HepG2 (cell line): ENCODE measurements around the gene ATP2A2. TPM values are rescaled to one million over a fixed set of nuclear protein-coding genes. Genes with fewer than 3 reads are reported as not detected.
A peak's percentile ranks its signal among the peaks of the same experiment; 100 is the strongest.

Experiments
- CTCF ChIP-seq: sonication (generic); formaldehyde crosslinking; IDR thresholded peaks from 2 replicates; pipeline ENCODE4 v1.5.0; 2020; ENCODE audit warnings: mild to moderate bottlenecking, missing genetic modification reagents, moderate library complexity
- E2F5 ChIP-seq: sonication (generic); formaldehyde crosslinking; conservative IDR thresholded peaks from 2 replicates; pipeline ENCODE4 v1.4.0; 2020; ENCODE audit warnings: missing genetic modification reagents
- FOSL2 ChIP-seq: sonication (generic); formaldehyde crosslinking; IDR thresholded peaks from 2 replicates; pipeline ENCODE4 v1.4.0; 2020; ENCODE audit warnings: missing genetic modification reagents
- FOXK1 ChIP-seq: sonication (generic); formaldehyde crosslinking; IDR thresholded peaks from 2 replicates; pipeline ENCODE4 v1.4.0; 2020; ENCODE audit warnings: low read depth, missing genetic modification reagents, borderline replicate concordance
- MXI1 ChIP-seq: IDR thresholded peaks from 3 replicates; pipeline ENCODE4 v1.6.1; 2012; ENCODE audit warnings: low read depth, low read length, inconsistent platforms, borderline replicate concordance
- MZF1 ChIP-seq: sonication (generic); formaldehyde crosslinking; IDR thresholded peaks from 2 replicates; pipeline ENCODE4 v1.8.1; 2023; ENCODE audit warnings: mild to moderate bottlenecking, missing genetic modification reagents, borderline replicate concordance
- PHB2 ChIP-seq: fragments of 450-650 bp; IDR thresholded peaks from 2 replicates; pipeline ENCODE4 v1.6.1; 2018; ENCODE audit not compliant: partially characterized antibody
- POLR2A ChIP-seq, 2 experiments: IDR thresholded peaks; 2 replicates each; pipeline ENCODE4 v1.6.1; 2011; ENCODE audit warnings: low read depth in 2 of 2, low read length in 2 of 2, mild to moderate bottlenecking in 1 of 2, moderate library complexity in 1 of 2; ENCODE audit not compliant: insufficient read depth in 1 of 2
- SAP130 ChIP-seq: IDR thresholded peaks from 2 replicates; pipeline ENCODE4 v1.6.1; 2016; ENCODE audit warnings: low read depth
- TERF1 ChIP-seq: sonication (generic); formaldehyde crosslinking; IDR thresholded peaks from 2 replicates; pipeline ENCODE4 v1.8.0; 2022; ENCODE audit warnings: mild to moderate bottlenecking, missing genetic modification reagents, moderate library complexity
- TFAP4 ChIP-seq: sonication (generic); IDR thresholded peaks from 2 replicates; pipeline ENCODE4 v1.6.1; 2016; ENCODE audit warnings: low read depth, borderline replicate concordance
- TFDP1 ChIP-seq: IDR thresholded peaks from 2 replicates; pipeline ENCODE4 v1.6.1; 2016; ENCODE audit warnings: missing compliant biosample characterization, missing genetic modification reagents, borderline replicate concordance
- U2AF2 ChIP-seq: fragments of 200-400 bp; formaldehyde crosslinking; IDR thresholded peaks from 2 replicates; pipeline ENCODE4 v1.6.1; 2017; ENCODE audit warnings: low read depth, mild to moderate bottlenecking, low read length
- ZBTB43 ChIP-seq: sonication (generic); formaldehyde crosslinking; conservative IDR thresholded peaks from 2 replicates; pipeline ENCODE4 v1.4.0; 2020; ENCODE audit warnings: missing genetic modification reagents
- ZHX1 ChIP-seq: sonication (generic); formaldehyde crosslinking; IDR thresholded peaks from 2 replicates; pipeline ENCODE4 v1.8.1; 2022; ENCODE audit warnings: low read depth, mild to moderate bottlenecking, missing genetic modification reagents
- ZNF629 ChIP-seq: sonication (generic); formaldehyde crosslinking; conservative IDR thresholded peaks from 2 replicates; pipeline ENCODE4 v1.5.0; 2020; ENCODE audit warnings: missing genetic modification reagents
- ZNF670 ChIP-seq: sonication (generic); formaldehyde crosslinking; IDR thresholded peaks from 2 replicates; pipeline ENCODE4 v1.8.0; 2022; ENCODE audit warnings: mild to moderate bottlenecking, missing genetic modification reagents, borderline replicate concordance
- ZNF839 ChIP-seq: sonication (generic); formaldehyde crosslinking; IDR thresholded peaks from 2 replicates; pipeline ENCODE4 v1.4.0; 2020; ENCODE audit warnings: missing genetic modification reagents, mild to moderate bottlenecking, borderline replicate concordance
- polyA plus RNA-seq, 8 experiments: library from polyadenylated mRNA; depleted of rRNA in 3 of 8; stranded (reverse) in 7 of 8; unstranded in 1 of 8; fragments of >200 nt; fragmentation: Illumina TruSeq in 4 of 8; extraction: Trizol in 4 of 8; gene quantifications; 2 replicates each; pipeline versions ENCODE4 v1.2.1 to v1.2.3, GENCODE V29; 2011 to 2016; ENCODE audit warnings: low read depth in 4 of 8, missing spikeins in 1 of 8, mixed read lengths in 1 of 8; ENCODE audit not compliant: insufficient read depth in 1 of 8
- total RNA-seq, 5 experiments: library from RNA; depleted of rRNA; stranded (reverse); fragments of >200 nt; fragmentation: Illumina TruSeq; extraction: Trizol; gene quantifications; 2 replicates each; pipeline ENCODE4 v1.2.3, GENCODE V29; 2016; ENCODE audit warnings: low read depth in 1 of 5

ATP2A2 gene
- total and polyA plus RNA-seq, 2 of the 13 experiments (the other 11 are each of a cell fraction or from before 2014, with no cell fraction given): 35.4 to 85.5 TPM

GRCh38 chr12:110345176-110345661 is 64.2 kb downstream of the ATP2A2 start (continued):
- TF ChIP-seq ZHX1 (CRISPR knock-in tag): peak; percentile 52; the same call in 1 of the 2 replicates
- no peak for TF ChIP-seq ZNF629 (CRISPR knock-in tag)
- TF ChIP-seq POLR2A (IDR thresholded peaks at IDR 0.05; ENCODE audit: insufficient read depth in 1 of 2, low read depth in 2 of 2, low read length in 2 of 2): peak in 1 of 2 experiments; percentile 72; a peak in 2 of 4 replicates
- TF ChIP-seq ZBTB43: peak; percentile 75; the same call in 1 of the 2 replicates
- peak; percentile 81; the same call in 1 of the 3 replicates for TF ChIP-seq MXI1
- TF ChIP-seq MZF1: no peak
- no peak for TF ChIP-seq ZNF670
- TF ChIP-seq ZNF839 (CRISPR knock-in tag): no peak
- peak; percentile 60 for TF ChIP-seq FOSL2 (CRISPR knock-in tag)
- peak; percentile 14; the same call in 1 of the 2 replicates for TF ChIP-seq TFAP4
- TF ChIP-seq U2AF2: no peak
- no peak for TF ChIP-seq PHB2
- TF ChIP-seq CTCF (CRISPR knock-in tag): peak; percentile 63
- TF ChIP-seq E2F5 (CRISPR knock-in tag): no peak
- no peak for TF ChIP-seq TERF1
- TF ChIP-seq SAP130 (CRISPR knock-in tag): peak; percentile 85
- peak; percentile 36; the same call in 1 of the 2 replicates for TF ChIP-seq TFDP1
- no peak for TF ChIP-seq FOXK1 (CRISPR knock-in tag)
